COLO668 (cell line): ENCODE results near the gene MALRD1.
"Not testable (repeated sequence)": the region's sequence is repeated elsewhere in the genome, so short reads cannot be mapped to it uniquely, and the experiment has no call there.

ENCODE experiments used
- DNase-seq: peaks from one replicate; lab custom pipeline; 2025; ENCODE audit not compliant: unreplicated experiment; lab: John Stamatoyannopoulos, UW

Gene MALRD1

DNA sequence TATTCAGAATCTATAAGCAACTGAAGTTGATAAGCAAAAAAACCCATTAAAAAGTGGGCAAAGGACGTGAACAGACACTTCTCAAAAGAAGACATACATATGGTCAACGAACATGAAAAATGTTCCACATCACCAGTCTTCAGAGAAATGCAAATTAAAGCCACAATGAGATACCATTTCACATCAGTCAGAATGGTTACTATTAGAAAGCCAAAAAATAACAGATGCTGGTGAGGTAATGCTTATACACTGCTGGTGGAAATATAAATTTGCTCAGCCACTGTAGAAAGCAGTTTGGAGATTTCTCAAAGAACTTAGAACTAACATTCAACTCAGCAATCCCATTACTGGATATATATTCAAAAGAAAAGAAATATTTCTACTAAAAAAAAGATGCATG is 434.8 kb downstream of the MALRD1 start:
- DNase-seq: no peak

DNA sequence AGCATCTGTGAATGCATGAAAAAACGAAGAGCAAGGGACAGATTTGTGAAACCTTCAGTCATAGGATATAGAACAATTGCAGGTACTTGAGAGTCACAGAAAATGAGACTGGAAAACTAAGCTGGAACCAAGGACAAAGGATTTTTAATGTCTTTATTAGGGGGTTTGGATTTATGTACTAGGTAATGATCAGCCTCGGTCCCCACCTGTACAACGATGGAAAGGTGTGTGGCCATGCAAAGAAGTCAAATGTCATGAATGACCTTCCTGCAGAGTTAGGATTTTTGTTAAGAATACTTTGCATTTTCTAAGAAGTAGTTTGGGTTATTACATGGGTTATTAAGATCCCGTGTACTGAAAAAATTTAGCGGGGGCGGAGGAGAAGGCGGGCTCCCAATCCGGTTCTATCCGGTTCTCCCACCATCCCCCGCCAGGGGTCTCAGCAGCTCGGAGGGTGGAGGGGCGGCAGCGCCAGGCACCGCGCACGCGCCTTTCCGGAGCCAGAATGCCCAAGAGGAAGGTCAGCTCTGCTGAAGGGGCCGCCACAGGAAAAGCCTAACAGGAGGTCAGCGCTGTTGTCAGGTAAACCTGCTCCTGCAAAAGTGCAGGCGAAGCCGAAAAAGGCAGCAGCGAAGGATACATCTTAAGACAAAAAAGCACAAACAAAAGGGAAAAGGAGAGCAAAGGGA is 440.1 kb downstream of the MALRD1 start:
- no peak for DNase-seq

DNA sequence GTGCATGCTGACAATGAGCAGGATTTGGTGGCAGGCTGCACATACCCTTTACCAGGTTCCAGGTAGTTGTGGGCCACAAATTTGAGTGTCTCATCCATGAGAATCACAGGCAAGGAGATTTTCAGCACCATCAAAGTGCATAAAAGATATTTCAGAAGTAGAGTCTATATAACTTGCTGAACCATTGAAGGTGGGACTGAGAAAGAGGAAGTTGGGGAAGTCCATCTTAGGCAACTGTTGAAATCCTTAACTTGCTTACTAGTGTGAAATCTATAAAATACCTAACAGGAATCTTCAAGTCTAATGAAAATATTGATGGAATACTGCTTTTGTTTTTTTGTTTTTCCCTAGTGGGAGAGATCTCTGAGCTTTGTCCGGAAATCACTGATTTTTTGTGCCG is 442.6 kb downstream of the MALRD1 start:
- DNase-seq: no peak

DNA sequence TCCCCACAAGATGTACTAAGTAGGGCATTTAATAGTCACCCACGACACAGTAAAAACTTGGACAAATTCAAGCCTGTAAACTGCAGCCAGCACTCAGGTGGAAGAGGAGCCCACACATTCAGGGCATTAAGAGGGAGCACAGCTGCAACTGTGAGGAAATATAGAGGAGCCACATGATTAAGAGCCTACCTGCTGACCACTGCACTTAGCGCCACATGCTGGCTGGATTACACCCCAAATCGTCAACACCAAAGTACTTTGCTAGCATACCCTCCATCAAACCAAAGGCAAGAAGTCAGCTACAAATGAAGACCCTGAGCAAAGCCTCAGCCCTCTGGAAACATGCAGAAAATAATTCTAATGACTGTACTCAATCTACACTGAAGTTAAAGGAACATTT is 445.3 kb downstream of the MALRD1 start:
- no peak for DNase-seq

DNA sequence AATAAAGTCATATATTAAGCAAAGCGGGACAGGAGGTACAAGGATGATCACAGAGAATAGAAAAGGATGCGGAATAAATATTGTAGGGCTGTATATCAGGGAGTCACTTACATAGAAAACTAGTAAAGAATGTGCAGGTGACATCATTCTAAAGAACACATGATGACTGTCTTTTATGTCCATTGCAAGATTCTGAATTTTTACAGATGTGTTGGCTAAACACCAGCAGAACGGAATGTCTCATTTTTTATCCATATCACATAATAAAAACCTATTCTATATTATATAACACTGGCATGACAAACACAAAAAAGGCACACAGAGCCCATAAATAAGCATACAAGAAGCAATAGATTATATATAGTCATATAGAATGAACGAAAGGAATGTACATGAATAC is 448.4 kb downstream of the MALRD1 start:
- no peak for DNase-seq

DNA sequence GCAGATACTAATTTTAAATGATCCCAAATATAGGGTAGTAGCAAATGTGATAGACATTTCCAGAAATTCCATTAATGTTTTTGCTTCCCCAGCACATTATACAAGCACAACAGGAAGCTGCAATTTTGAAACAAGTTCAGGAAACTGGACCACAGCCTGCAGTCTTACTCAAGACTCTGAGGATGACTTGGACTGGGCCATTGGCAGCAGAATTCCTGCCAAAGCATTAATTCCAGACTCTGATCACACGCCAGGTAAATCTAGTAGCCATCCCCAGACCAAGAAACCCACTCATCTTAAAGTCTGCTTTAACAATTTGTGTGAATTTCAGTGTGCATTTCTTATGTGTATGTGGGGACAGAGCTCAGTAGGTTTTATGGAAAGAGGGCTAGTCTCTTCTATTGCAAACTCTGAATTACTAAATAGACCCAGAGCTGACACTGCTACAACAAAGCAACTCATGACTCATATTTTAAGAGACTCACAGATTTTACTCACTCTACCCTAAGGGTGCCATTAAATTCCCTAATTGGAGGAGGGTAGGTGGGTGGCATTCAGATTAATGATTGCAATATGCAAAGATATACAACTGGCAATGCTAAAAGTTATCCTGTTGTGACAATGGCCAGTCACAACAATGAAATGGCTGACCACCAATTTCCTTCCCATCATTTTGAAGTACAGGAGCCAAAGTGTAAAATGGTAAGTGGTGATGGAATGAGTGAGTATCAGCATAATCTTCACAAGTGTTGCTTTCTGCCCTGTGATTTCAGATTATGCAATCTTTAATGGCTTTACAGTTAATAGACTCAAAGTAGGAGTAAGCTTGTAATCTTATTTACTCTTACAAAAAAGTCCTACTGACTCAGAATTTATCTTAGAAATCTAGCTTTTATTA is 450.0 kb downstream of the MALRD1 start:
- DNase-seq: no peak

DNA sequence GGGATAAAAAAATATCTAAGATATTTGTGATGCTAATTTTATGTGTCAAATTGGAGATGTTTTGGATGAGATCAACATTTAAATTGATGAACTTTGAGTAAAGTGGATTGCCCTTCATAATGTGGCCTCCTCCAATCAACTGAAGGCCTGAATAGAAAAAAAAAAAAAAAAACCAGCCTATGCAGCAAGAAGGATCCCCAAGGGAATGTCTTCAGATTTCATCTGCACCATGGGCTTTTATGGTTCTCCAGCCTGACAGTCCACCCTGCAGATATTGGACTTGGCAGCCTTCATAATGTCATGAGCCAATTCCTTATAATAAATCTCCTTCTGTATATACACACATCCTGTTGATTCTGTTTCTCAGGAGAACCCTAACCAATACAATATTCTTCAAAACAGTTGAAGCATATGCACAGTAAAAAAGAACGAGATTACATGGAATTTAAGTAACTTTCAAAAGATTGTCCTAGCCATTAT is 450.7 kb downstream of the MALRD1 start:
- DNase-seq: no peak

DNA sequence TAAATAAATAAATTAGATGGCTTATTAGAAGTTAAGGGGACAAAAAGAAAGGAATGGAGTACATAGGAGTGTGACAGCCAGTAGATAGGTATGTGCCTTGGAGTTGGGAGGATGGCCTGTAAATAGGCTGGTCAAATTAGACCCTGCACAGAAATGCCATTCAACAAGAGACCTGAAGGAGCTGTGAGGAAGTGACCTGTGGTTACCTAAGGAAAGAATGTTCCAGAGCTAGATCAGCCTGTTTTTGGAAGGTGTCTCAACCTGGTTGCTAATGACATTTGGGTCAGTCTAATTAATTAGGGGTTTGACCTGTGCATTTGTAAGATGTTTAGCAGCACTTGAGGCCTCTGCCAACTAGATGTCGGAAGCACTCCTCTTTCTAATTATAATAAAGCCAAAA is 452.4 kb downstream of the MALRD1 start:
- DNase-seq: no peak

DNA sequence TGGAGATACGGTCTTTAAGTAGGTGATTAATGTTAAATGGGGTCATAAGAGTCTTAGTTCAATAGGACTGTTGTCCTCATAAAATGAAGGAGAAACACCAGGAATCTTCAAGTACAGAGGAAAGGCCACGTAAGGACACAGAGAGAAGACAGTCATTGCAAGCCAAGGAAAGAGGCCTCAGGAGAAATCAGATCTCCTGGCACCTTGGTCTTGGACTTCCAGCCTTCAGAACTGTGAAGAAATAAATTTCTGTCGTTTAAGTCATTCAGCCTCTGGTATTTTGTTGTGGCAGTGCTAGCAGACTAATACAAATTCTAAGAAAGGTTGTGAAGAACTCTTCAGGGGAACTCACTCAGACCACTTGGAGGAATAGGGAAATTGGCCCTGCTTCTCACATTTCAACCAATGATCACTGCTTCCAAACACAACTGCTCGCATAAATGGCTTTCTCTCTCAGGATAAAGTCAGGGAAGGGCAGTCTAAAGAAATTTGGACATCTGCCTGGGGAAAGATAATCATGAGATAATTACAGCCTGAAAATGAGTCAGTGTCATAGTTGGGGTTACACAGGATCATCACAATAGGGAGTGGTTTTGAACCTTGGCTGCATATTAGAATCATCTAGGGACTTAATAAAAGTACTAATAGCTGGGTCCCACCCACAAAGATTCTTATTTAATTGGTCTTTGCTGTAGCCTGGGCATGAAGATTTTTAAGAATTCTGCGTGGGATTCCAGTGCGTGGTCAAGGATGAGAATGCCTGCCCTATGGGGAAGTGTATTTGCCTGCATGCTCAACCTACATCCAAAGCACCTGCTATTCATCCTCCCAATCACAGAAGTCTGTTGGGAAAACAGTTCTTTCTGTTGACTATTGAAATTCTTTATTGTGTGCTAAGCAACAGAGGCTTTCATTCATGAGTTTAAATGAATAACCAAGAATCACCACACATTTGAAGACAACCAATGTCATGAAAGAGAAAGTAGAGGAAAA is 457.0 kb downstream of the MALRD1 start:
- DNase-seq: no peak

DNA sequence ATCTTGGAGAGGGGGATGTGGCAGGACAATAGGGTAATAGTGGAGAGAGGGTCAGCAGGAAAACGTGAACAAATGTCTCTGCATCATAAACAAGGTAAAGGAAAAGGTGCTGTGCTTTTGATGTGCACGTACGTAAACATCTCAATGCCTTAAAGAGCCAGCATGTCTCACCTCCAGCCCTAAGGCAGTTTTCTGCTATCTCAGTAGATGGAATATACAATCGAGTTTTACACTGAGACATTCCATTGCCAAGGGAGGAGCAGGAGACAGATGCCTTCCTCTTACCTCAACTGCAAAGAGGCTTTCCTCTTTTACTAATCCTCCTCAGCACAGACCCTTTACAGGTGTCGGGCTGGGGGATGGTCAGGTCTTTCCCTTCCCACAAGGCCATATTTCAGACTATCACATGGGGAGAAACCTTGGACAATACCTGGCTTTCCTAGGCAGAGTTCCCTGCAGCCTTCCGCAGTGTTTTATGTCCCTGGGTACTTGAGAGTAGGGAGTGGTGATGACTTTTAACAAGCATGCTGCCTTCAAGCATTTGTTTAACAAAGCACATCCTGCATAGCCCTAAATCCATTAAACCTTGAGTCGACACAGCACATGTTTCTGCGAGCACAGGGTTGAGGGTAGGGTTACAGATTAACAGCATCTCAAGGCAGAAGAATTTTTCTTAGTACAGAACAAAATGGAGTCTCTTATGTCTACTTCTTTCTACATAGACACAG is 461.6 kb downstream of the MALRD1 start:
- DNase-seq: not testable (repeated sequence)

DNA sequence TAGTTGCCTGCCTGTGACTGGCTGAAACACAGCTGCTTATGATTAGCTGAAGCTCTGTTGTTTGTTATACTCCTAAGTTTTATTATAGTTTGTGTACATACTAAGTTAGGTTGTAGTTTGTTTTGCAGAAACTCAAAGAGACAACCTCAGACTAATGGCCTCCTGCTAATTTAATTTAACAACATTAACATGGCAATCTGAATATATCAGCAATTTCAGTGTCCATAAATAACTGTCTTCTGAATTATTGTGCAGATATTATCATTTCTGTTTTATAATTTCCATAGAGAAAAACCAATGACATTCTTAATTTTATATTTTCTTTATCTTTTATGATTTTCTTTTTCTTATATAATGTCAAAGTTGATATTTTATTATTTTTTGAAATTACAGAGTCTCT is 469.5 kb downstream of the MALRD1 start:
- DNase-seq: no peak

DNA sequence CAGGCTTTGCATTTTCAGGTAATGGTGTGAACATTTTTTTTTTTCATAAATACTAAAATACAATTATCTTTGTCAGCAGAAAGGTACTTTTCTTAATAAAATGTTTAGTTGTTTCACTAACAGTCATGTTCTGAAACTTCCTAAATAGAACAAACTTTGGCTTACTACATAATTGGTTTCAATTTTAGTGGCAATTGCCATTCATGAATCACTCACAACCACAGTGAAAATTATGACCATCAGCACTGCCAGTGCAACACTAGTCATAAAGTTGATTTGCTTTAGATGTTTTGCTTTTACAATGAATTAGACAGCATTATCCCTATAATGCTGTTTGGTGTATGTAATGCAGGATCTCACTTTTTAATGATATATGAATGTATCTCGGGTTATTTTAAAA is 470.0 kb downstream of the MALRD1 start:
- DNase-seq: no peak

DNA sequence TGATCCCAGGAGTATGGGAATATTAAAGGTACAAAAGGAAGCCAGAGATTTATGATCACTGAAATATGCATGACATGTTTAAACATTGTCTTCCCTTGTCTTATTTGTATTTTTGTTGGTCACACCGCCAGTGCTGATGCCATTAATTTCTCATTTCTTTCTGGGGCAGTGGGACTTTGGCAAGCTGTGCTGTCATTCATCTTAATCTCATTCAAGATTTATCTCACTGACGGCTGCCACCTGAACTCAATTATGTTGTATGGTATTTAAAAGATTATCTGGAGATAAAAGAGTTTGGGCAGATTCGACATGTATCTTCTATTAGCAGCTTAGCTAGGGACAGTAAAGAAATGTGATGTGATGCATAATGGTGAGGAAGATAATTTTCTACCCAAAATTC is 482.7 kb downstream of the MALRD1 start:
- no peak for DNase-seq

DNA sequence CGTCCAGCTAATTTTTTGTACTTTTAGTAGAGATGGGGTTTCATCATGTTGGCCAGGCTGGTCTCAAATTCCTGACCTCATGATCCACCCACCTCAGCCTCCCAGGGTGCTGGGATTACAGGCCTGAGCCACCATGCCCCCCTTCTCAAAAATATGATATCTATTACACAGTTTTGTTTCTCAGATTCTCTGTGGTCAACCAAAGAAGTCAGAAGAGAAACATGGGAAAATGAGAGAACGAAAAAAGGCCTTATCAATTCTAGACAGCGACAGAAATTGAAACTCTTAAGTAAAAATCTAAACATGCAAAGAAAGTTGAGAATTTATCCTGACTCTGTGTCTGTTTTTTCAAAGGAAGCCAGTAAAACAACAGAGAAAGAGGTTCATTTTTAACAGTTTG is 483.8 kb downstream of the MALRD1 start:
- no peak for DNase-seq

DNA sequence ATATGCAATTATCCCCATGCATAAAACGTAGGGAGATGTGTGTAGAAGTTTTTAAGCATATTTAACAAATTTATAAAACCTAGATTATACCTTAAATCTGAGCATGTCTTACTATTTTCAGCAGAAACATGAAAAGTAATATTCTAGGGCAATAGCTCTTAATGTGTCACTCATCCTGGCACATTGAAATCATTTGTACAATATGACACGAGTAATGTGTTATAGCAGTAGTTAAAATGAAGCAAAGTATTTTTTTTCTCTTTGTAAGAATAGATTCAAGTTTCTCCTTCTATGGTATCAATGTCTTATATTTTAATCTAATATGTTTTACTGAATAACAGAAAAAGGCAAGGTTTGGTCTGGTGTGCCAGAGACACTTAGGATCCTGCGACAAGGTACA is 492.7 kb downstream of the MALRD1 start:
- DNase-seq: no peak

DNA sequence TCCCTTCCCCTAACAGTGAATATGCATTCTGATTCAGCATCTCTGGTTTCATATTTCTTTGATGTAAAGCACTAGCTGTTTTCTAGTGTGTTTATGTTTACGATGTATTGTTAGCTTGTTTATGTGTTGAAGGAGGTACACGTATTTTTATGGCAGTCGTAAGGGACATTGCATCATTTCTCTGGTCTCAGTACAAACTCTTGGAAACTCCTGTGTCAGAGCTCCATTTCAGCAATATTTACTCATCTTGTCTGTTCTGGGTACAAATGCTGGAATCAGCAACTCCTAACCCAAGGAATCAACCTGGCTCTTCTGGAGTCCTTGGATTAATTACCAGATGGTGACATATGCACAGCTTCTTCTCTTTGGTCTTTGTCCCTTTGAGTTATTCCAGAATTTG is 497.6 kb downstream of the MALRD1 start:
- no peak for DNase-seq

DNA sequence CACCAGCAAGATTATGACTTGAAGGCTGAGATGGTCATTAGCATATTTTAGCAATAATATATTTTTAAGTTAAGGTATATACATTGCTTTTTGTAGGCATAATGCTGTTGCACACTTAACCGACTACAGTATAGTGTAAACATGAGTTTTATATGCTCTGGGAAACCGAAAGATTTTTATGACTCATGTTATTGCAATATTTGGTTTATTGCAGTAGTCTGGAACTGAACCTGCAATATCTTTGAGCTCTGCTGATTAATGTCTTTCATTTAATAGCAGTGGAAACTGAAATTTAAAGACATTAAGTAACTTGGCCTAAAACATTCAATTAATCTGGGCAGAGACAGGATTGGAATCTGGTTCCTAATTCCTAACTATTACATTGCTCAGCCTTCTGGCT is 500.9 kb downstream of the MALRD1 start:
- no peak for DNase-seq

DNA sequence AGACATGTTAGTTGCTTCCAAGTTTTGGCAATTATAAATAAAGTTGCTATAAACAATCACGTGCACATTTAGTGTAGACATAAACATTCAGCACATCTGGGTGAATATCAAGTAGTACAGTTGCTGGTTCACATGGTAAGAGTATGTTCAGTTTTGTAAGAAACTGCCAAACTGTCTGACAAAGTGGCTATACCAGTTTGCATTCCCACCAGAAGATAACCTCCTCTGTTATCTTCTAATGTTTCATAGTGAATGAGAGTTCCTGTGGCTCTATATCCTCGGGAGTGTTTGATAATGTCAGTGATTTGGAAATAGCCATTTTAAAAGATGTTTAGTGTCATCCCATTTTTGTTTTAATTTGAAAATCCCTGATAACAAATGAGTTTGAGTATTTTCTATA is 508.1 kb downstream of the MALRD1 start:
- no peak for DNase-seq

DNA sequence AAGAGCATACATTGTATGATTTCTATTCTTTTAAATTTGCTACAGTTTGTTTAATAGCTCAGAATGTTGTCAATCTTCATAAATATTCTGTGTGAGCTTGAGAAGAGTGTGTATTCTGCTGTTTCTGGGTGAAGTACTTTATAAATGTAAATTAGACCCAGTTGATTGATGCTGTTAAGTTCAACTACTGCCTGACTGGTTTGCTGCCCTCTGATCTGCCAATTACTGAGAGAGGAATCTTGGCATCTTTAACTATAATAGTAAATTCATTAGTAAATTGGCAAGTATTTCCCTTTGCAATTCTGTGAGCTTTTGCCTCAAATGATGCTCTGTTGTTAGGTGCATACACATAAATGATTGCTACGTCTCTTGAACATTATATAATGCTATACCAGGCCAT is 512.6 kb downstream of the MALRD1 start:
- no peak for DNase-seq

DNA sequence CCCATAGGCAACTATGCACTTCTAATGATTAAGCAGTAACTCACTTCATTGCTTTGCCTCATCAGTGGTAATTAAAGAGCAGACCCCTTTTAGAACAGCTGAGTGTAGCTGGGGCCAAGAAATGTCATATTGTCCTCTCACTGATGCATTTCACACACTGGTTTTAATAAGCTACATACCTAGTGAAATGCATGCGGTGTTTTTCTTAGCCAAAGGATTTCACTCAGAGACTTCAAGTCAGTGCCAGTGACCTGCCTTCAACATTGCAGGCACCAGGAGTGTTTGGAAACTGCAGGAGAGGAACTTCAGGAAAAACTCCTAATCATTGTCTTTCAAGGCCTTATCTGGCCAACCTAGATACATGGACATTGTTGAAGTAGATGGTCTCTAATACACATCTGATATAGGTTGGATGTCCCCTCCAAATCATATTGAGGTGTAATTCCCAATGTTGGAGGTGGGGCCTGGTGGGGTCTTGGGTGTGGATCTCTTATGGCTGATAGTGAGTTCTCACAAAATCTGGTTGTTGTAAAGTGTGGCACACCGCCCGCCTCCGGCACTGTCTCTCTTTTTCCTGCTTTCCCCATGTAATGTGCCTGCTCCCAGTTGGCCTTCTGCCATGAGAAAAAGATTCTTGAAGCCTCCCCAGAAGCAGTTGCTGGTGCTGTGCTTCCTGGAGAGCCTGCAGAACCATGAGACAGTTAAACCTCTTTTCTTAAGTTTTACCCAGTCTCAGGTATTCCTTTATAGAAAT is 515.0 kb downstream of the MALRD1 start:
- no peak for DNase-seq
